ENCODE data around the gene DNMT3L.
"Not testable (repeated sequence)": the region's sequence is repeated elsewhere in the genome, so short reads cannot be mapped to it uniquely, and the experiment has no call there.

The DNMT3L gene

DNA sequence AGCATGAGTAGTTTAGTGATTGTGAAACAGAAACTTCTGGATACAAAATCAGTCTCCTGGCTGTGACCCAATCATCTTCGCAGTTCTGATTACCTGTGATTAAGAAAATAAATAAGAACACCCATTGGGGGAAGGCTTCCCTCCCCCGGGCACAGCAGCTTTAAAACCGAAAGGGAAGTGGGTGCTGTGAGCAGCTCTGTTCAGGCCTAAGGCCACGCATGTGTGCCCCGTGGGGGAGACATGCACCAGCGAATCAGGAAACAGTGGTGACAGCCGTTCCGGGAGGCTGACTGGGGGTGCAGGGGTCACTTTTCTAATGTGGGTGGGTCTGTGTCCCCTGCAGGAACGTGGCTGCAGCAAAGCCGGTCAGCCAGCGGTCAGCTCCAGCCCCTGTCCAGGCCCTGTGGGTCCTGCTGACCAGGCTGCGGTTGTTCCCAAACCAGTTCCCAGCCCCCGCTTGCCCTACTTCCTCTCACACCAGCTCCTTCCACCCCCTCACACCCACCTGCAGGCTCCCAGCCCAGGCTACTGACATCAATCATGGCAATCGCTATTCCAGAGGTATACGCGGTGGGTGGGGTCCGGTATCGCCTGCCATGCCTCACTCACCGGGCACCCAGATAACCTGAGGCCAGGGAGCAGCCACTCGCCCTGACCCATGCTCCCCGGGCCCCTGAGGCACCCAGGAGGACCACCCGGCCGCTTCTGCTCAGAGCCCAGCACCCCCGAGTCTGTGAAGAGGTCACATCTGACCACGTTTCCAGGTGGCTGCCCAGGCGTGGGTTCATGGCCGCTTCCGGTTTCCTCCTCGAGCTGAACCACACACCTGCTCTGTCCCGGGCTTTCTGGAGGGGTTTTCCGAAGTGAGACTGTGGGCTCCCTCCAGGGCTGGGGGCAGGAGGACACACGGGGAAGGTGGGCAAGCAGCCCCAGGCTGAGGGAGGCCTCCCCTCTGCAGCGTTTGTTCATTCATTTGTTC, 54.7 kb downstream of the DNMT3L start:
- not testable (repeated sequence) for H3K4me3 ChIP-seq, H3K27ac ChIP-seq

DNA sequence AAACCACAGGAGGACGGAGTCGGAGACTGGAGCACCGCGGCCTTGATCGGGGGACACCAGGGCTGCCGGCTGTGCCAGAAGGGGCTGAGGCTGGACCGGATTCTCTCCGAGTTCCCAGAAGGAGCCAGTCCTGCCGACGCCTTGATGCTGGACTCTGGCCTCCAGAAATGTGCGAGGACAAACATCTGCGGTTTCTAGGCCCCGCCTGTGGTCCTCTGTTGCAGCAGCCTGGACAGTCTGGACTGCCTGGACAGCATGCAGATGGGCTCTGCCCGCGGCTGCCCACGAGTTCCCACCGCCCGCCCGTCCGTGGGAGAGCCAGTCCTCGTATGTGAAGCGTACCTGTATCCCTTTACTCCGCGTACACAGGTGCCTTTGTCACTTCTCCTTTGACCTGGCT, 55.5 kb downstream of the DNMT3L start:
- not testable (repeated sequence) for H3K4me3 ChIP-seq, H3K27ac ChIP-seq

DNA sequence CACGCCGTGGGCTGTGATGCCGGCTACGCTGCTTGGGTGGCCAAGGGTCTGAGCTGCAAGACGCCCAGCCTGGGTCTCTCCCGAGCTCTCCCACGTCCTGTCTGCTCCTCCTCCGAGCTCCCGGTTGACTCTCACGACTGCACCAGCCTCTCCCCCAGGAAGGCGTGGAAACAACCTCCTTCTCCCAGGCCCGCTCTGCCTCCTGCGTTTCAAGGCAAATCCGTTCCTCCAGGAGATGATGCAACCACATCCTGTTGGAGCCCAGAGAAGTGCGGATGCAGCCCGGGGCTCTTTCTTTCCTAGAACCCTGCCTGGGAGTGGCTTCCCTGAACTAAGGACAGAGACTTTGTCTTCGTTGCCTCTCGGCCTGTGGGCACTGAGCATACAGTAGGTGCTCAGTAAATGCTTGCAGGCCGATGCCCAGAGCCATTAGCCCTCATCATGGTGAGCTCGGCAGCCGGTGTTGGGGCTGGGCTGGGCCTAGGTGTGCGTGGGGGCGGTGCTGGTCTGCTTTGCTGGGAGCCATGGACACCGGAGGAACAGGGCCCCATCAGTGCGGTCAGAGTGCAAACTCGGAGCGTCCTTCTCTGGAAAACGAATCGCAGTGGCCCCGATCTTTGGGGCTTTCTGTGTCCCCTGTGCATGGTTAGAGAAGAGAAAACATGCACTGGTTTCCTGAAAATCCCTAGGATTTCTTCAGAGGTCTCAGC, 59.0 kb downstream of the DNMT3L start:
- H3K4me3 ChIP-seq, H3K27ac ChIP-seq: not testable (repeated sequence)

DNA sequence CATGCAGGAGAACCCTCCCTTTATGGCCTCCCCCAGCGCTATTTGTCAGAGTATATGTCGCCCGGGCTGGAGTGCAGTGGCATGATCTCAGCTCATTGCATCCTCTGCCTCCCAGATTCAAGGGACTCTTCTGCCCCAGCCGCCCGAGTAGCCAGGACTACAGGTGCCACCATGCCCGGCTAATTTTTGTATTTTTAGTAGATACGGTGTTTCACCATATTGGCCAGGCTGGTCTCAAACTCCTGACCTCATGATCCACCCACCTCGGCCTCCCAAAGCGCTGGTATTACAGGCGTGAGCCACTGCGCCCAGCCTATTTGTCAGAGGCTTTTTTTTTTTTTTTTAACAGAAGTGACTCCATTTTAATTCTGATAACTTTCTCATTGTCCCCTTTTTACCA, 61.7 kb downstream of the DNMT3L start:
- H3K4me3 ChIP-seq, H3K27ac ChIP-seq: not testable (repeated sequence)

DNA sequence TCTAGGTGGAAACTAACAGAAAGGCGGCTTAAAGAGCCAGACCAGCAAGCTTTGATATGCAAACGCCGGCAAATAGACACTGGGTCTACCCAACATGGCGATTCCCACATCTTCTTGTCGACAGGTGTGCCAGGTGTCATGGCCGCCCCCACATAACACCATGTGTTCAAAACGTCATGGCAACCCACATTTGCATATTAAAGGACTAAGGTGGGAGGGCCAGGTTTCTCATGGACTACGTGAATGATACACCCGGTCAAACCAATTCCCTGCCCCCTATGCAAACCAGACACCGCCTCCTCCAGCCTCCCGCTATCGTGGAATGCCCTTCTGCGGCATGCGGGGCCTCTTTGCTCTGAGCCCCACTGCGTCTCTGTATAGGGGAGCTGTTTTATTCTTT, 62.2 kb downstream of the DNMT3L start:
- no peak overlapping the region for H3K4me3 ChIP-seq
- no peak overlapping the region for H3K27ac ChIP-seq

DNA sequence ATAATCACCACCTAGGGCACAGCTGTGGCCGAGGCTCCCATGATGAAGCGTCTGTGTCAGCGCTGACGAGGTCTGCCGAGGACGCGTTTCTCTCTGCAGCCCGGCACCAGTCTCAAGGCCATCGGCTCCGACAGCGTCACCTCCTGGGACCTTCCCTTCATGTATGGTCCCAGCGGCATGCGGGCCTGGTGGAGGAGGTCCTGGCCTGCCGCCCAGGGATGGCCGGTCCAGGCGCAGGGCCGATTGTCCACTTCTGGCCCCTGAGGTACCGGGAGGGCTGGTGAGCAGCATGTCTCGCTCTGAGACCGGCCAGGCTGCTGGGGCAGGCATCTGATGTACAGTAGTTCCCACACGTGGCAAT, 64.6 kb downstream of the DNMT3L start:
- not testable (repeated sequence) for H3K4me3 ChIP-seq, H3K27ac ChIP-seq

Measured in skin epidermis (tissue), 12 donors.